ELF-1 (cell line): ENCODE results near the gene NCK2.
"Not testable (repeated sequence)": the region's sequence is repeated elsewhere in the genome, so short reads cannot be mapped to it uniquely, and the experiment has no call there.

Experiments
- DNase-seq: peaks from one replicate; pipeline ENCODE4 v3.0.0-alpha.2; 2016; ENCODE audit warnings: low read depth, low spot score

Gene NCK2

DNA sequence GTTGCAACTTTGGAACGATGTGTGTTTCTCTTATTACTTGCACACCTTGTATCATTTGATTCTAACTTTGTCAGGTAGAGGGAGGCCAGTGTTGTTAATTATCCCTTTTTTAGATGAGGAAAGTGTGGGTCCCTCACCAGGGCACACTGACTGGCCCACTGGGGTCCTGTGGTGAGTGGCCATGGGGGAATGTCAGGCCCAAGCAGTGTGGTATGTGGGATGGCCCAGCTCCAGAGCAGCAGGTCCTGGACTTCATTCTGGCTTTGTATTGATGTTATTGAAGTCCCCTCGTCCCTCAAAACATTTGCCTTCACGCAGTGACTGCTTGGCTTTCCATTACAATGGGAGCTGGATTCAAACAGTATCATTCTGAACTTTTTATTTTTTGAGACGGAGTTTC lies 11.7 kb downstream of the NCK2 start:
- DNase-seq, result no peak

- DNase-seq, result not testable (repeated sequence)
Observed at GRCh38 chr2:105756865-105757264, 12.2 kb downstream of the NCK2 start.

GRCh38 chr2:105757433-105757832 lies 12.7 kb downstream of the NCK2 start:
- no peak for DNase-seq

GRCh38 chr2:105760191-105760590 lies 15.5 kb downstream of the NCK2 start:
- DNase-seq, result no peak

DNA sequence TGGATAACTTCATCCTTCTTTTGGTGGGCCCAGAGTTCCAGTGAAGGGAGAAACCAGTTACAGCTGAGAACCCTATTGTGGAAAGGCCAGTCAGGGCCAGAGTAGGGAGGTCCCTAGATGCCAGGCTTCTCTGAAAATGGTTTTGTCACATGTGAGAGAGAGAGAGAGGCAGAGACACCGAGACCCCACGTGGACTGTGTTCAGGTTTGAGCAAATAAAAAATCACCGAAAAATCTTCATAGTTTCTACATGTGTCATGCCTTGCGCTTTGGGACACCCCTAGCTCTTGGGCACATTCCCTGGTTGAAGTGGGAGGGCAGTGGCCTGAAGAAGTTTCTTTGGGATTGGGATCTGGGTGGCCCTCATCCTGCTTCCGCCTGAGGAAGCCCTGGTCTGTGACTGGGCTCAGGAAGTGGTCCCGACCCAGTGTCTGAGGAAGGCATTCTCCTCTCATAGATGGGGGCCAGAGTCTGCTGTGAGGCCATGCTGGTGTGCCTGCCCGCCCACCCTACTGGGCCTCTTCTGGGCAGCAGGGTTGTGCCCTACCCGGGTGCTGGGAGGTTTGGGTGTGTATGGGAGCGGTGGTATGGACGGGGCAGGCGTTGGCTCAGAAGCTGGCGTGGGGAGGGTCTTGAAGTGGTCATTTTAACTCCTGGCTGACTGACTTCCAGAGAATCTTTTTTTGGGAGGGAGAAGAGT lies 16.1 kb downstream of the NCK2 start:
- no peak for DNase-seq

DNA sequence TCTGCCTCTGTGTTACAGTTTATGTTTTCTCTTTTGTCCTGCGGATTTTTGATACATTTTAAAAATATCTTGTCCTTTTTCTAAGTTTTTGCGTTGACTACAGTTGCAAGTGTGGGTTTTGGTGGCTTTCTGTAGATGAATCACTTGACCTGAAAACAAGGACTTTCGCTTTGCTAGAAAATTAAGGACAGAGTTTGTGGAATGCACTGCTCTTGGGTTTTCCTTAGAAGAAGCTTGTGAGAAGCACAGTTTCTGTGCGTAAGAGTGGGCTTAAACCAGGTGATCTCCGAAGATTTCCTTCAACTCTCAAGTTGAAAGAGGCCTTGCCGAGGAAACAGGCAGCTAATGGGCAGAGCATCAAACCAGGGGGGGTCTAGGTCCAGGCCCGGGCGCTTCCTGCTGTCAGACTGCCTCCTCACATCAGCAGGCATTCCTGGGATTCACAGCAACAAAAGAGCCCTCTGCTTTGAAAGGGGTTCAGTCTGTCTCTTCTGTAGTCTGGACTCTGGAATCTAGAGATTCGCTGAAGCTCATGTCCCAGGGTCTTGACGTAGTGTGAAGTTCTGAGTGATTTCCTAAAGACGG lies 17.3 kb downstream of the NCK2 start:
- peak; percentile 82 for DNase-seq

DNA sequence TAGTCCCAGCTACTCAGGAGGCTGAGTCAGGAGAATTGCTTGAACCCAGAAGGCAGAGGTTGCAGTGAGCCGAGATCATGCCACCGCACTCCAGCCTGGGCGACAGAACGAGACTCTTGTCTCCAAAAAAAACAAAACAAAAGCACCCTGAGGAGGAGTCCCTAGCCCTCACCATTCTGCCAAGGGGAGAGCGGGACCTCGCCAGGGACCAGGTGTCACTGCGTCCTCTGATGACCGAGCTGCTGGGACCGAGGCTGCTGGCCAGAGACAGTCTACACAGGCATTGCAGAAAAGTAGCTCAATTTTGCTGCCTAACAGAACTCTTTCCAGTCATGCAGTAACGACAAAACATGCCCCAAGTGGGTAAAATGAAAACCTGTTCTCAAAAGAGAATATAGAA lies 18.4 kb downstream of the NCK2 start:
- DNase-seq, result no peak

GRCh38 chr2:105764059-105764458 lies 19.3 kb downstream of the NCK2 start:
- no peak for DNase-seq

DNA sequence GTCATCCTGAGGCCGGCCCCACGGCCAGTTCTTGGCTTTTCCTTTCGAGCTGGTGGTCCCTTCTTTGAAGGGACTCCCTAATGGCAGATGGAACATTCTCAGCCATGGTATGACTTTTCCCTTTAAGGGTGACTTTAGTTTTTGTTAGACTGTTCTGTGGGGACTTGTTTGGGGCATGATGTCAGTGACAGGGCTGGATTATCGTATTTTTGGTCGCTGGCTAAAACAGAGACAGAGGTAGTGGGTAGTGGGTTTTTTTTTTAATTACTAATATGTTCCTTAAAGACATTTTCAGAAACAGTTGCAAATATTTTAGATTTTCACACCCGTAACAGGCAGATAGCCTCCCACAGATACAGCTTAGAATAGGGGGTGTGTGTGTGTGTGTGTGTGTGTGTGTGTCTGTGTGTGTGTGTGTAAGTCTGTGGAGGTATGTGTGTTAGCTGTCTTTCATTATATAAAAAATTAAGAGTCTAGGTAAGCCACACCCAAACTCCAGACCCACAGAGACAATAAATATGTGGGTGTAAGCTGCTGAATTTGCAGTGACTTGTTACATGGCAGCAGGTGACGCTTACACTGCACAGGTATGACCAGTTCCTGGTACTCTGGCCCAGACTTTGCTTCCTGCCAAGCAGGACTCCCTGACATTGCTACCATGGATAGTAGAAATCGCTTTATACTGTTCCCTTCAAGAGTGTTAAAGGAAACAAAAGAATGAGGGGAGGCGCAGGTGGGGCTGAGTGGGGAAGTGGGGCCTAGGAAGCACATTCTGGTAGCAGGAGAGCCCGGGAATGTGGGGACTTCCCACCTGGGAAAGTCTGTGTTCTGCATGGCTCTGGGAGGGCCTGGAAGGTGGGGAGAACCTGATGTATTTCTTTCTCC lies 20.9 kb downstream of the NCK2 start:
- DNase-seq, result no peak

DNA sequence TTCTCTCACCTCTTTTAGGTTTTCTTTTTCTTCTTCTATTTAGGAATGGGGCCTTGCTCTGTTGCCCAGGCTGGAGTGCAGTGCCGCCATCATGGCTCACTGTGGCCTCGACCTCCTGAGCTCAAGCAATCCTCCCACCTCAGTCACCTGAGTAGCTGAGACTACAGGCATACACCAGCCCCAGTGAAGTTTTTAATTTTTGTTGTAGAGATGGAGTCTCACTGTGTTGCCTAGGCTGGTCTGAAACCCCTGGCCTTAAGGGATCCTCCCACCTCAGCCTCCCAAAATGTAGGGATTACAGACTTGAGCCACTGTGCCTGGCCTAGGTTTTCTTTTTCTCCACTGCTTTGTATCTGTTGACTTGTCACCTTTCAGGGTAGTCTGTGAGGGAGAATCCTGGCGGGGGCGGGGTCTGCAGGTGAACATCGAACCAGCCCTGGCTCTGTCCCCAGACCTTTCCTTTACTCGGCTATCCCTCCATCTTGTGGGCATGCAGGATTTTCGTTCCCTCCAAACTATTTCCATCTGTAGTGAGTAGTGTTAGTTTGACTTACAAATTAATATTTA lies 21.7 kb downstream of the NCK2 start:
- no peak for DNase-seq

DNA sequence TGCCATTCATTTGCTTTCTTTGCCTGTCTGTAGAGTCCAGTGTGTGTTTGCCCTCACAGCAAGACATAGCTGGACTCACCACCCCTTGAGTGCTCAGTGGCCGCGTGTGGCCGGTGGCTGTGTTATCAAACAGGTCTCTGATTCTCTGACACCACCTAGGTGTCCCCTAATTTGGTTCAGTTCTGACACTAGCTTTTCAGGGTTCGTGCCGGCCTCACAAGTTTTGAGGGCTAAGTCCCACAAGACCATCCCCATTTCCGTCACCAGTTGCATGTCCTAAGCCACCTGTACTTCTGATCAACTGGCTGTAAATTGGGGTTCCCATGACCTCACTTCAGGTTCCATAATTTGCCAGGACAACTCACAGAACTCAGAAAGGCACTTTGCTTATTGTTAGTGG lies 23.5 kb downstream of the NCK2 start:
- no peak for DNase-seq

- no peak for DNase-seq
Observed at GRCh38 chr2:105768961-105769452, 24.3 kb downstream of the NCK2 start.

DNA sequence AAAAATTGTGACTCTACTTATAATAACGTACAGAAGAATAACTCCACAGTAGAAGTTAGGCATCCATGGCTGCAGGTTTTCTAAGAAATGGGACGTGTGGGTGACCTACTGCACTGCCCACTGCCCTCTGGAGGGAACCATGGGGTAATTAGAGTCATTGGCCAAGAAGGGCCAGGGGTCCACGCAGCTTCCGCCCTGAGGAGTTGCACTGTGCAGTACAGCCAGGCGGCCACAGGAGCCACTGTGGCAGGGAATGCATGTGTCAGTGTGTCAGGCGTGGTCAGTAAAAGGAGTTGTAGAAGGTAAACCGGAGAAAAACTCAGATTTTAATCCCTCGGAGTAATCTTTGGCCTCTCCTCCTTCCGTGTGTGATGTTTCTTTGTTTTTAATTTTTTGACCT lies 24.8 kb downstream of the NCK2 start:
- DNase-seq, result peak; percentile 44

DNA sequence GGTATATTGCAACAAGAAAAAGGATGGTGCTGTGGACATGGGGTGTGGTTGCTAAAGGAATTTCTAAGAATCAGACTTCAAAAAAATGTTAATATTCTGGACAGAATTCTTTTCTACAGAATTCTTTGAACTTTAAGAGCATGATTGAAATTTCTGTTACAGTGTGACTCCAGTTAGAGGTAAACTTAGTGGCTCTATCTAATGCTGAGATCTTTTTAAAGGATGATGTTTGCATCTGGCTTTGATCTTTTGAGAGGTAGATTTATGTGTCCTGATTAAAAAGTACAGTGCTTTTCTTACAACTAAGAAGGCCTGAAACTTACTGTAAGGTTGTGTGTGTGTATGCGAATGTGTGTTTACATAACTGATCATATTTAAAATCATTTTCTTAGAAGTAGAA lies 25.4 kb downstream of the NCK2 start:
- DNase-seq, result no peak

GRCh38 chr2:105771291-105771690 lies 26.6 kb downstream of the NCK2 start:
- DNase-seq, result not testable (repeated sequence)

GRCh38 chr2:105771836-105772235 lies 27.1 kb downstream of the NCK2 start:
- DNase-seq, result no peak

DNA sequence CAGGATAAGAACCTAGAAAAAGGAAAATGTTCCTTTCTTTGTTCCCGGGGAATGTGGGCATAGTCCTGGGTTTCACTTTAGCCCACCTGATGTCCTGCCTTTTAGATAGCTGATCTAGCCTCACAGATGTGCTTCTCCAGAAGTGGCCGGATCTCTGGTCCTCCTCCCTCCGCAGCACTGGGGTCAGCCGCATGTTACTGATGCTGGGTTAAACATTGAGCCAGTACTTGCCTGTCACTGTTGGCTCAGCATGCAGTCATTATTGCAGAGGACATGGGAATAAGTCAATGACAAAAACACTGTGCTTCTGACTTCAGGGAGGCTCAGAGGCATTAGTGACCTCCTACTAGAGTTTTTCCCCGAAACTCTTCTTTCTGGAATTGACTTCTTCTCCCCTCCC lies 27.6 kb downstream of the NCK2 start:
- DNase-seq, result no peak

DNA sequence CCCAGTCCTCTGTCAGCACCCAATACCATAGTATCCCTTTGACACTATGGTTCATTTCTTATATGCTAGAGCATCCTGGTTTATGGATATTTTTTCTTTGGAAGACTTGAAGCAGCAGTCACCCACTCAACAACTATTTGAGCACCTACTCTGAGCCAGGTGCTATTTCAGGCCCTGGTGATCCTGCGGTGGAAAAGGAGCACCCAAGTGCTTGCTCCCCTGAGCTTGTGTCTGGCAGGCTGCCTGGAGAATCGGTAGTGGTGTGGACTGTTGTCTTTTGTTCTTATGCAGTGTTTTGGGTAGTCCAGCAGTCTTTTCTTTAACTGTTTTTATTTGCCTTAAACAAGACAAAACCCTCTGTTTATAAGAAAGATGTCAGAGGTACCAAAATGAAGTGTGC lies 28.9 kb downstream of the NCK2 start:
- DNase-seq, result no peak

DNA sequence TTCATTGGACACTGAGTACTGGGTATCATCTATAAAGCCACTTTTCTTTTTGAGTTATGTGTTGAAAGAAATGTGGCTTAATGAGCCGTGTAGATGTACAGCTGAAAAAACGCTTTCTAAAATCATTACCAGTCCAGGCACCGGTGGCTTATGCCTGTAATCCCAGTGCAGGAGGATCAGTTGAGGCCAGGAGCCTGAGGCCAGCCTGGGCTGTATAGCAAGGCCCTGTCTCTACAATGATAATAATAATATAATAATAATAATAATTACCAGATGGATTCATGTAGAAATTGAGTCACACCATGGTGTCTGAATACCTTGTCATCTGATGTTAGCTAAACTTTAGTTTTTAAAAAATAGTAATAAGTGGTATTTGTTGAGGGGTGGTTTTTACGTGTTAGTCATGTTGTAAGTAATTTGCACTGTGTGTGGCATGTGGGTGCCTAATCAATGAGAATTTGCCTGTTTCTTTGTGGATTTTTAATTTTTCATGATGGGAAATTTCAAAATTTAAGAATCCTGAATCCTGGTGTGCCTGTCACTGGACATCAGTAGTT lies 30.1 kb downstream of the NCK2 start:
- DNase-seq, result no peak

DNA sequence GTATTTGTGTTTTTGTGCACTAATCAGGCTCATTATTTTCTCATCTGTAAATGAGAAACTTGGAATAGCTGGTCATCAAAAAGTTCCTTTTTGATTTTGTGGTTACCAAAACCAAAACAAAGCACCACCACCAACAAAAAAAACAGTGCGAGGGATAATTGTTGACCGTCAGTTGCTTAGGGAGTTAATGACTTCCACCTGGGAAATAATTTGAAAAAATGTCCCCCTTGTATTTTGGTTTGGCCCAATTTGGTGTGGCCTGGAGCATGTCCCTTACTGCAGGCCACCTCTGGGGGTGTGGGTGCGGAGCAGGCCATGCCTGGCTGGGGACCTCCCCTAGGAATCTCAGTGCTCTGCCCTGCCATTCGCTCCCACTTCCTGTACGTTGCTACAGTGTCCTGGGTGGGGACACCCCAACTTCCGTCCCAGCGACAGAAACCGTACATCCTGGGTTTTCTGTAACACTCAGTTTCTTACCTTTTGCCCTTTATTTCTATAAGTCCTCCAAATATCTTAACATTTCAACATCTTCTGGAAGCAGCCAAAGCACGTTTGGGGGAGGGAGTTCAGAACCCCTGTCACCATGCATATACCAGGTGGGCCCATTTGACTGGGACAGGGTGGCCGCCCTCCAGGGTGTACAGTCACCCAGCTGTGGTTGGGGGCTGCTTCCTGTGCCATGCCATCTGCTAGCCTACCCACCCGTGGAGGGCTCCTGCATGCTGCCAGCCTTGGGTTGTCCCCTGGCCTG lies 31.3 kb downstream of the NCK2 start:
- no peak for DNase-seq

GRCh38 chr2:105776560-105776928 lies 31.8 kb downstream of the NCK2 start:
- DNase-seq, result no peak
